ENCODE data around the gene HGF.

Gene HGF

DNA sequence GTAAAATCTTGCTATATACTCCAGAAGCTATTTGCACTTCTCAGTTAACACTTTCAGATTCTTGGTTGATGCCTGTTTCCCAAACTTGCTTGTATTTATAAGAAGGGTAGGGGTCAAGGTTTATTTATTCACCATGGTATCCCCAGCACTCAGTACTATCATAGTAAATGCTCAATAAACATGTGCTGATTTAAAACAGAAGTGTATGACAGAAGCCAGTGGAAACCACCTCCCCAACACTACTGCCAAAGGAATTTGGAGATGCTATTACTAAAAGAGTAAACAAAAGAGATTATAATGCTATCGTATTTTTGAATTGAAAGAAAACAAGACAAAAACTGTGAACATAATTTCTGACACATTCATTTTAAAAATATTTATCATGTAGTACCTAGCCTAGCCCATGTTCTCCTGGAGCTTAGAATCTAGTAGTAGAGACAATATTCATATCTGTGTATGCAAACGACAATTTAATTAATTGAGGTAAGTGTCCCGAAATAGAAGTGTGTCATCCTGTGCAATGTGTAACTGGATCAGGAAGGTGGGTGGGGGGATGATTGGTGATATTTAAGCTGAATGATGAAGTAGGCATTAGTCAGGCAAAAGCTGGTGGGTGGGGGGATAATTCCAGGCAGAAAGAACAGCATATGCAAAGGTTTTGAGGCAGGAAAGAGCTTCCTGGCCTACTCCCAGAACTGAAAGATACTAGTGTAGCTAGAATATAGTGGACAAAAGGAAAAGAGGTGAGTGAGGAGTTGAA, 77.5 kb downstream of the HGF start:
- no peak for DNase-seq
- in situ Hi-C loops (cut with HindIII; ENCODE audit: low pct_ligation_motif_present, low pct_unique_long_range_greater_than_20kb, low sequenced_read_pairs) = no loop called here

DNA sequence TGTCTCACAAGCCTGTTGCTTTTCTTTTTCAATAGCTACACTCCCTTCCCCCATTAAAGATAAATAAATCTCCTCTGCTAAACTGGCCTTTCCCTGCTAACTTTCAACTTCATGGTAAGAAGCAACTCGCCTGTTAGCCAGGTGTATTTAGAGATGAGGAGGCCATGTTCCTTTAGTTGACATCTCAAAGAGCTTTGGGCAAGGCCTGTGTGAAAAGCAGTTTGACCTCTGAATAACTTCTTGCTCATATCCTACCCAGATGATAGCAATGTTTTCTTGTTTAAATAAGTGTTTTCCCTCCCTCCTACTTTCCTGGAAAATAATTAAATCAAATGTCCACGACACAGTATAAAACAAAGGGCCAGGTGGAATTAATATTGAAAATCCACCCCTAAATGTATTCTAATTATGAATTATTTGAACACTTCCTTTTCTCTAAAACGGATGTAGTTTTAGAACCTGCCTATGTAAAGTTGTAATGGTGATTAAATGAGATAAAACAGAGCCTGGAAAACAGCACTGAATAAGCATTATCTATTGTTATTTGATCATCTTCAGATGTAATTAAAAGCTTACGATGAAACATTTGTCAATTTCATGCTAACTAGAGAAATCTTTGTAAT, 78.5 kb downstream of the HGF start:
- no peak for DNase-seq
- in situ Hi-C loops (cut with HindIII; ENCODE audit: low pct_ligation_motif_present, low pct_unique_long_range_greater_than_20kb, low sequenced_read_pairs) = no loop called here

GRCh38 chr7:81690688-81691087, 79.2 kb downstream of the HGF start:
- in situ Hi-C loops (cut with HindIII; ENCODE audit: low pct_ligation_motif_present, low pct_unique_long_range_greater_than_20kb, low sequenced_read_pairs) = no loop called here
- DNase-seq = no peak

- no peak for DNase-seq
- in situ Hi-C loops (cut with HindIII; ENCODE audit: low pct_ligation_motif_present, low pct_unique_long_range_greater_than_20kb, low sequenced_read_pairs) = no loop called here
Measured at GRCh38 chr7:81690251-81690650, 79.6 kb downstream of the HGF start.

- in situ Hi-C loops (cut with HindIII; ENCODE audit: low pct_ligation_motif_present, low pct_unique_long_range_greater_than_20kb, low sequenced_read_pairs) = no loop called here
- no peak for DNase-seq
Measured at GRCh38 chr7:81688622-81689411, 81.0 kb downstream of the HGF start.

GRCh38 chr7:81687062-81687461, 82.8 kb downstream of the HGF start:
- no peak for DNase-seq
- in situ Hi-C loops (cut with HindIII; ENCODE audit: low pct_ligation_motif_present, low pct_unique_long_range_greater_than_20kb, low sequenced_read_pairs) = no loop called here

DNA sequence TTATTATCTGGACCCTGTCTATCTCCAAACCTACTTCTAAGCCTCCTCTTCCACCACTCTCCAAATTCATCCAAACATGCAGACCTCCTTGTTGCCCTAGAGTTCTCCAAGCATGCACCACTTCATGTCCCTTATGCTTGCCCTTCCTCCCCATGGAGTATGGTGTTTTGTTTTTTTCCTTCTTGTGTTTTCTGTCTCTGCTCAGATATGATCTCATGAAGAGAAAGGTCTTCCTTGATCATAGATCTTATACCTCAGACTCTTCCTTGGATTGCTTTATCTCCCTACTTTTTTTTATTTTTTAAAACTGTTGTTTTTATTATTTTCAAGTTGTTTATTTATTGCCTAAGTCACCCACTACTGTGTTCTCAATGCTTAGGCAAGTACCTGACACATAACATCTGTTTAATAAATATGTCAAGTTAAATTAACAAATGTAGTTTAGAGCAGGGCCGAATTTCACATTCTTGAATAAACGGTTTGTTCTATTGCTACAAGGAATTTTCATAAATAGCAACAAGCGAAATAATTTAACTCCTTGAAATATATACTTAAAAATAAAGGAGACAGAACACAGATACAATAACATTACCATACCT, 84.5 kb downstream of the HGF start:
- no peak for DNase-seq
- in situ Hi-C loops (cut with HindIII; ENCODE audit: low pct_ligation_motif_present, low pct_unique_long_range_greater_than_20kb, low sequenced_read_pairs) = no loop called here

DNA sequence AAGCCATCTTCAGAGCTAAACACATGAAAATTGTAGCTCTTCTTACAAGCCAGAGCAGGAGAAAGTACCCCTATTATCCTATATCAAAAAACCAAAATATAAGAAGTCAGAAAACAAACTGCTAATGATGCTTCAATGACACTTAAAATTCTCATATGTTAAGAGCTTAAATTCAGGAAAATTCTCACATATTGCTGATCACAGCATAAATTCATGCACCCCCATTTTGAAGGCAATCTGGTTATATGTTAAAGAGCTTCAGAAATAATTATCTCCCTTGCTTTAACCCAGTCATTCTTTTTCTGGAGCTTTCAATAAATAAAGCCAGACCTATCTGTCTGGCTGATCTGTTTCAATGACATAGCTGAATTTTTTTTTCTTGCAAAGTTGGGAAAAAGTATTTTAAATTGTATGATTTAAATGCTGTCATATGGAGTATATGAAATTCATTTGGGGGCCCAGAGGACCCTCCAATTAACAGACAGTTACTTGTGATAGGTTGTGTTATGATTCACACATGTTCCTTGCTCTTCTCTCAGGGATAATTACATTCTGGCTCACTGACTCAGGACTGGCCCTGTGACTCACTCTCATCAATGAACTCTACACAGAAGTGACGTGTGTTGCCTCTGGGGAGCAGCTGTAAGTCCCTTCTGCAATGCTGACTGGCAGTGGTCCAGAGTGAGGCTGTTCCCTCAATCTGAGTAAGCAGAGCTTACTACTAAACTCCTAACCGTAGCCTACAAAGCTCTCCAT, 85.2 kb downstream of the HGF start:
- DNase-seq = peak; percentile 100
- in situ Hi-C loops (cut with HindIII; ENCODE audit: low pct_ligation_motif_present, low pct_unique_long_range_greater_than_20kb, low sequenced_read_pairs) = no loop called here

GRCh38 chr7:81684033-81684432, 85.8 kb downstream of the HGF start:
- in situ Hi-C loops (cut with HindIII; ENCODE audit: low pct_ligation_motif_present, low pct_unique_long_range_greater_than_20kb, low sequenced_read_pairs) = no loop called here
- DNase-seq = no peak

DNA sequence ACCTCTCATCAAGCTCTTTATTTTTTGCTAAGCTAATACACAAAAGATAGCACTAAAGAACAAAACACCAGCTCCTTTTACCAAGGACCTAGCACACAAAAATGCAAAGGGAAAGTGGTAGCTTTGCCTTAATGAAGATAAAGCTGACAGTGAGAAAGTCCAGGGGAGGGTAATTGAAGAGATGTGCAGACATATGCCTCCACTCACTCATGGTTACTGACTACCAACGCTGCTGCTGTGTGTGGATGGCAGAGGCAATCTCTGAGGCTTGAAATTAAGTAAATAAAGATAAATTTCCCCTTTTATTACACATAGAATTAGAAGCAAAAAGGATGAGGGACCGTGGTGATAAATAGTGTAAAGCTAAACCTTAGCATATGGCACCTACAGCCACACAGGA, 87.0 kb downstream of the HGF start:
- in situ Hi-C loops (cut with HindIII; ENCODE audit: low pct_ligation_motif_present, low pct_unique_long_range_greater_than_20kb, low sequenced_read_pairs) = no loop called here
- no peak for DNase-seq

DNA sequence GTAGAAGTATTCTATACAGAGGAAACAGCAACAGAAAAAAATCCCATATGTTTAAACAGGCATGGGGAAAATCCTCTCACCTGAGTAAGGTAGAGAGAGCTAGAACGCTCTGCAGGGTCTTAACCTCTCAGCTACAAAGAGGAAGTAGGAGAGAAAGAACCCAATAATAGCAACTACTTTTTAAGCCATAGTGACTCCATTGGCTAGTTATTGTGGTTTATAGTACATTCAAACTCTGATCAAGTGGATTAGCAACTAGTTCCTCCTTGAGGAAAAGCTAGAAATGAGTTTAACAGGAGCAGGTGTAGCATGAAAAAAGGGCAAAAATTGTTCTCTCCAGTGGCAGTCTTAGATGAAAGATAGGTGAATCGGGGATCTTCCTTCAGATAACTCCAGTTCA, 89.7 kb downstream of the HGF start:
- in situ Hi-C loops (cut with HindIII; ENCODE audit: low pct_ligation_motif_present, low pct_unique_long_range_greater_than_20kb, low sequenced_read_pairs) = no loop called here
- DNase-seq = no peak

DNA sequence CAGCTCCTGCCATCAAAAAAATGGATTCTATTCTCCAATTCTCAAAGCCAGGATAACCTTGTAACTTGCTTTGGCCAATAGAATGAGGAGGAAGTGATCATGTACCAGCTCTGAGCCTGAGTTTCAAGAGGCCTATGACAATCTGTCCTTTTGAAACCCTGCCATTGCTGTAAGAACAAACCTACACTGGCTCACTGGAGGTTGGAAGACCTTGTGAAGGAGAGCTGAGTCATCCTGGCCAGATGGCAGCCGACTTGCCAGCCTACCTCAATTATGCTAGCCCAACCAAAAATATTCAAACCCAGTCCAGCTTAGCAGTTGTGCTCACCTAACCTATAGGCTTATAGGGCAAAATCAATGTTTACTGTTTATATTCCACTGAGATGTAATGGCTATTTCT, 93.0 kb downstream of the HGF start:
- in situ Hi-C loops (cut with HindIII; ENCODE audit: low pct_ligation_motif_present, low pct_unique_long_range_greater_than_20kb, low sequenced_read_pairs) = no loop called here

GRCh38 chr7:81676105-81676811, 93.6 kb downstream of the HGF start:
- in situ Hi-C loops (cut with HindIII; ENCODE audit: low pct_ligation_motif_present, low pct_unique_long_range_greater_than_20kb, low sequenced_read_pairs) = no loop called here
- no peak for DNase-seq

More for the DNA sequence above, 93.0 kb downstream of the HGF start:
- peak; percentile 41 for DNase-seq

DNA sequence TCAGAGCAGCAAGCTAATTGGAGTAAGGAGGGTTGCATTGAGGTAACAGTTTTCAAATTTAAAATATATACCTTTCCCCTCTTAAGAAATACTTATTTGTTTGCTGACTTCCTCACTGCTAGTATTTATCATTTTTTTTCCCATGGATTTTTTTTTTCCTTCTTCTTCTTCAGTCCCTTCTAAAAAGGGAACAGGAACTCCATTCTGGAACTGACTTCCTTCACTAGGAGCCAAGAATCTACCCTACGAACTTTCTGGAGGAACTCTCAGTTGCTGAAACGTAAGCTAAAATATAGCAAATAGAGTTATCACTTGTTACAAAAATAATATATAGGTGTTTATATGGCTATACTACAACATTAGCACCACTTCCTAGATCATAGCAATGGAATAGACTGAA, 95.4 kb downstream of the HGF start:
- DNase-seq = no peak
- in situ Hi-C loops (cut with HindIII; ENCODE audit: low pct_ligation_motif_present, low pct_unique_long_range_greater_than_20kb, low sequenced_read_pairs) = no loop called here

DNA sequence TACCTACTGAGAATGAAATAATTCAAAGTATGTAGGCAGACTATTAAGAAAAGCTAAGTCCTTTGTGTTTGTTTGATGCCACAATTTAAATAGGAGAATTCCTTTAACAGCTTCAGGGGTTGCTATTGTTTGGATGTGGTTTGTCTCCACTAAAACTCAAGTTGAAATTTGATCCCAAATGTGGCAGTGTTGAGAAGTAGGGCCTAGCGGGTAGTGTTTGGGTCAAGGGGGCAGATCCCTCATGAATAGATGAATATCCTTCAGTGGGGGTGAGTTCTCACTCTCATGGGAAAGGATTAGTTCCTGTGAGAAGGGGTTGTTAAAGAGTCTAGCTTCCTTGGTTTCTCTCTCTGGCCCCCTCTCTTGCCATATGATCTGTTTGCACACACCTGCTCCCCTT, 97.0 kb downstream of the HGF start:
- no peak for DNase-seq
- in situ Hi-C loops (cut with HindIII; ENCODE audit: low pct_ligation_motif_present, low pct_unique_long_range_greater_than_20kb, low sequenced_read_pairs) = no loop called here

- DNase-seq = no peak
- in situ Hi-C loops (cut with HindIII; ENCODE audit: low pct_ligation_motif_present, low pct_unique_long_range_greater_than_20kb, low sequenced_read_pairs) = no loop called here
Measured at GRCh38 chr7:81669476-81670105, 100.3 kb downstream of the HGF start.

DNA sequence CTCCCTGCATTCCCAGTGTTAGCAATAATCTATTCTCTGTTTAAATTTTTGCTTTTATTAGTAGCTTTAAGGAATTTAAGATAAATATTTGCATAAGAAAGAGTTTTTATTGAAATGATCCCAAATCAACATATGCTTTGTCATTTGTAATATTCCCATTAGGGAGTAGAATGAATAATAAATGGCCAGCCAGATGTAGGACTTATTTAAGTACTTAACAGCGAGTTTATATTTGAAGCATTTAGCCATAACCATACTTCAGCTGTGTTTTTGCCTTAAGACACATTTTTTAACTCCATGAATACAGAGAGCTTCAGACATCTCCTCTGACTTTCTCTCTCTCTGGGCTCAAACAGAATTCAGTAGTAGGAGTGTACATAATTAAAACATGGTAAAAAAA, 103.6 kb downstream of the HGF start:
- in situ Hi-C loops (cut with HindIII; ENCODE audit: low pct_ligation_motif_present, low pct_unique_long_range_greater_than_20kb, low sequenced_read_pairs) = no loop called here
- no peak for DNase-seq

GRCh38 chr7:81665236-81665635, 104.6 kb downstream of the HGF start:
- DNase-seq = no peak
- in situ Hi-C loops (cut with HindIII; ENCODE audit: low pct_ligation_motif_present, low pct_unique_long_range_greater_than_20kb, low sequenced_read_pairs) = no loop called here
